ENCODE data around the gene A2ML1. TPM values are rescaled to one million over a fixed set of nuclear protein-coding genes. Genes with fewer than 3 reads are reported as not detected.

Gene A2ML1
- total and polyA plus RNA-seq, 2 donors (not counting 3 experiments of a cell fraction or from before 2014, with no cell fraction given), result not detected

DNA sequence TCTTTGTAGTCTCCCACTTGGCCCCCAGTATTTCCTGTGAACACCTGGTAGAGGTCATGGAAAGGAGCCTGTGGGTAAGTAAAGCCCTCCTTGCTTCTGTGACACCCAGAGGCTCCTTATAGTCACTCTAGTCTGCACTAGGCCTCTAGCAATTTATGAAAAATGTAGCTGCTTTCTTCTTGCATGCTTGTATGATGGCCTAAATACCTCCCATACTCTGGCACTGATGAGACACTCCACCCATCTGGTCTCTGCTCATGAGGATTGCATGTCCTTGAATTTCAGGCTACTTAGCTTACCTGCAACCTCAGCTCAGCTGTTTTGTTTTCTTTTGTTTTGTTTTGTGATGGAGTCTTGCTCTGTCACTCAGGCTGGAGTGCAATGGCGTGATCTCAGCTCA is 4.6 kb upstream of the A2ML1 start:
- no peak for FAIRE-seq
- ChIA-PET POLR2A (no interaction called here), CTCF (interaction anchor here (1.2 to 2.1 kb wide), 4 partner anchors 73 to 274 kb away, joined by 4 to 9 read pairs (median 4); no protein-coding TSS in a partner anchor)
- H3K36me3 ChIP-seq (ENCODE audit: control insufficient read depth in 2 of 2, extremely low read depth in 1 of 2, insufficient read depth in 2 of 2, low read length in 2 of 2), result no peaks in the 10 kb centered on the region
- TF ChIP-seq EZH2 (IDR thresholded peaks at IDR 0.05; ENCODE audit: borderline replicate concordance, low read depth, low read length, severe bottlenecking), result no peak
- no peak for TF ChIP-seq FOS (IDR thresholded peaks at IDR 0.05; ENCODE audit: borderline replicate concordance, insufficient read depth, low read length)
- TF ChIP-seq GATA2 (IDR thresholded peaks at IDR 0.05; ENCODE audit: insufficient read depth, insufficient read length, low read depth, low read length), result no peak
- TF ChIP-seq MYC (IDR thresholded peaks at IDR 0.05; ENCODE audit: low read depth, low read length), result no peak
- TF ChIP-seq, protein P1, sequence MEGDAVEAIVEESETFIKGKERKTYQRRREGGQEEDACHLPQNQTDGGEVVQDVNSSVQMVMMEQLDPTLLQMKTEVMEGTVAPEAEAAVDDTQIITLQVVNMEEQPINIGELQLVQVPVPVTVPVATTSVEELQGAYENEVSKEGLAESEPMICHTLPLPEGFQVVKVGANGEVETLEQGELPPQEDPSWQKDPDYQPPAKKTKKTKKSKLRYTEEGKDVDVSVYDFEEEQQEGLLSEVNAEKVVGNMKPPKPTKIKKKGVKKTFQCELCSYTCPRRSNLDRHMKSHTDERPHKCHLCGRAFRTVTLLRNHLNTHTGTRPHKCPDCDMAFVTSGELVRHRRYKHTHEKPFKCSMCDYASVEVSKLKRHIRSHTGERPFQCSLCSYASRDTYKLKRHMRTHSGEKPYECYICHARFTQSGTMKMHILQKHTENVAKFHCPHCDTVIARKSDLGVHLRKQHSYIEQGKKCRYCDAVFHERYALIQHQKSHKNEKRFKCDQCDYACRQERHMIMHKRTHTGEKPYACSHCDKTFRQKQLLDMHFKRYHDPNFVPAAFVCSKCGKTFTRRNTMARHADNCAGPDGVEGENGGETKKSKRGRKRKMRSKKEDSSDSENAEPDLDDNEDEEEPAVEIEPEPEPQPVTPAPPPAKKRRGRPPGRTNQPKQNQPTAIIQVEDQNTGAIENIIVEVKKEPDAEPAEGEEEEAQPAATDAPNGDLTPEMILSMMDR (IDR thresholded peaks at IDR 0.05; ENCODE audit: extremely low read depth in 1 of 2, insufficient read depth in 1 of 2, low read depth in 1 of 2, low read length in 2 of 2), result no peak
- no peak for TF ChIP-seq JUN (IDR thresholded peaks at IDR 0.05; ENCODE audit: borderline replicate concordance, insufficient read depth, insufficient read length, low read depth)
- no peak for TF ChIP-seq POLR2AphosphoS5 (IDR thresholded peaks at IDR 0.05; ENCODE audit: insufficient read depth, low read depth, low read length)
- no peak overlapping the region for H3K27ac ChIP-seq (ENCODE audit: insufficient read depth, low read depth, low read length)
- H3K79me2 ChIP-seq (ENCODE audit: control insufficient read depth, insufficient read depth, low read length), result no peaks in the 10 kb centered on the region
- BruUV-seq (replicated peaks), result no TSS peak
- H3K27me3 ChIP-seq (ENCODE audit: control insufficient read depth in 2 of 2, insufficient read depth in 2 of 2, low read length in 2 of 2), result peaks cover under 1 to 3% of the 10 kb centered on the region in 2 experiments
- intact Hi-C loops (cut with micrococcal nuclease), result no loop called here
- no peaks in the 10 kb centered on the region for H3K9me1 ChIP-seq (replicated peaks; ENCODE audit: control insufficient read depth, extremely low read depth, insufficient read depth, low read length)
- dilution Hi-C loops (cut with MboI; ENCODE audit: extremely low pct_ligation_motif_present, low sequenced_read_pairs), result no loop called here
- H3K4me1 ChIP-seq (ENCODE audit: control insufficient read depth, extremely low read depth, insufficient read depth, low read length), result no peaks in the 10 kb centered on the region
- no peak overlapping the region for H3K4me2 ChIP-seq (ENCODE audit: insufficient read depth, low read length)
- no peak for DNase-seq (ENCODE audit: low read depth, low spot score)
- H3K9me3 ChIP-seq (replicated peaks; ENCODE audit: control insufficient read depth, insufficient read depth, low read length), result no peaks in the 10 kb centered on the region
- H3K9ac ChIP-seq (replicated peaks; ENCODE audit: extremely low read depth, insufficient read depth, low read length), result no peak overlapping the region
- no peaks in the 10 kb centered on the region for H4K20me1 ChIP-seq (replicated peaks; ENCODE audit: control insufficient read depth, extremely low read depth, insufficient read depth, low read length)
- H3K4me3 ChIP-seq (replicated peaks in 1 of 3; ENCODE audit: insufficient read depth in 1 of 3, low read depth in 1 of 3, low read length in 3 of 3), result no peak overlapping the region
- no peak overlapping the region for H2AFZ ChIP-seq (ENCODE audit: low read depth, low read length)

All from endothelial cell of umbilical vein (primary cell).